WTC11 (cell line): Measurements from ENCODE around the gene IYD. TPM values are rescaled to one million over a fixed set of nuclear protein-coding genes. Genes with fewer than 3 reads are reported as not detected.

Source experiments
- ATAC-seq: fragments of 200-7000 bp; cut with Tn5 transposase; 2 replicates; pipeline ENCODE4 v1.10.0; 2021; ENCODE audit warnings: mild to moderate bottlenecking, moderate library complexity
- CTCF ChIA-PET: fragments of 300-600 bp; sonication (Branson Sonifier 250); formaldehyde crosslinking; loops from one replicate; lab custom pipeline; 2021; ENCODE audit warnings: antibody characterized with exemption; lab: Charles Lee
- POLR2A ChIA-PET: fragments of 350-600 bp; sonication (Branson Sonifier 250); formaldehyde crosslinking; loops from one replicate; lab custom pipeline; 2021; ENCODE audit warnings: antibody characterized with exemption; lab: Charles Lee
- DNase-seq: peaks from one replicate; pipeline ENCODE4 v3.0.0; 2021; ENCODE audit warnings: low spot score
- H3K27ac Mint-ChIP-seq: 2 replicates; pipeline ENCODE4 v1.8.0; 2021; ENCODE audit warnings: mixed read lengths
- H3K27me3 Mint-ChIP-seq: 2 replicates; pipeline ENCODE4 v1.8.0; 2021; ENCODE audit warnings: low read depth, mild to moderate bottlenecking, moderate library complexity, mixed read lengths
- H3K36me3 Mint-ChIP-seq: 2 replicates; pipeline ENCODE4 v1.8.0; 2021; ENCODE audit warnings: mixed read lengths
- H3K4me1 Mint-ChIP-seq: 2 replicates; pipeline ENCODE4 v1.8.0; 2022; ENCODE audit warnings: mixed read lengths
- H3K4me3 Mint-ChIP-seq: 2 replicates; pipeline ENCODE4 v1.8.0; 2021; ENCODE audit warnings: mild to moderate bottlenecking, moderate library complexity, mixed read lengths
- H3K9me3 Mint-ChIP-seq: 2 replicates; pipeline ENCODE4 v1.8.0; 2021; ENCODE audit warnings: mixed read lengths
- ELF4 ChIP-seq: sonication (generic); formaldehyde crosslinking; IDR thresholded peaks from 2 replicates; pipeline ENCODE4 v1.8.1; 2022; ENCODE audit warnings: low read depth, mild to moderate bottlenecking, moderate library complexity, missing genetic modification reagents
- FOXJ3 ChIP-seq: sonication (generic); formaldehyde crosslinking; IDR thresholded peaks from 2 replicates; pipeline ENCODE4 v1.9.0; 2021; ENCODE audit warnings: missing genetic modification reagents, mild to moderate bottlenecking, borderline replicate concordance
- TEAD1 ChIP-seq: sonication (generic); formaldehyde crosslinking; IDR thresholded peaks from 2 replicates; pipeline ENCODE4 v1.8.0; 2022; ENCODE audit warnings: mild to moderate bottlenecking, missing genetic modification reagents
- ZBTB21 ChIP-seq: sonication (generic); formaldehyde crosslinking; IDR thresholded peaks from 2 replicates; pipeline ENCODE4 v1.8.1; 2023; ENCODE audit warnings: mild to moderate bottlenecking, missing genetic modification reagents, borderline replicate concordance
- ZNF396 ChIP-seq: fragments of 250-450 bp; sonication (Bioruptor Pico); IDR thresholded peaks from 2 replicates; pipeline ENCODE4 v1.8.0; 2021; ENCODE audit warnings: mild to moderate bottlenecking, moderate library complexity, borderline replicate concordance
- total RNA-seq: library from RNA; stranded (reverse); gene quantifications from 3 replicates; pipeline ENCODE4 v1.2.3, GENCODE V29; 2021
- TF ChIP-seq, protein P1 (sequence below): fragments of 250-450 bp; sonication (Bioruptor Pico); IDR thresholded peaks from 2 replicates; pipeline ENCODE4 v1.8.0; 2021; ENCODE audit warnings: mild to moderate bottlenecking
- TF ChIP-seq, protein P2 (sequence below): sonication (generic); formaldehyde crosslinking; IDR thresholded peaks from 2 replicates; pipeline ENCODE4 v1.8.1; 2022; ENCODE audit warnings: missing genetic modification reagents, borderline replicate concordance
- TF ChIP-seq, protein P3 (sequence below): fragments of 200-600 bp; IDR thresholded peaks from 2 replicates; pipeline ENCODE4 v1.8.0; 2022; ENCODE audit warnings: antibody characterized with exemption
- TF ChIP-seq, protein P4 (sequence below): sonication (generic); formaldehyde crosslinking; IDR thresholded peaks from 2 replicates; pipeline ENCODE4 v1.8.0; 2022; ENCODE audit warnings: mild to moderate bottlenecking, missing genetic modification reagents
- TF ChIP-seq, protein P5 (sequence below): fragments of 250-450 bp; sonication (Bioruptor Pico); IDR thresholded peaks from 2 replicates; pipeline ENCODE4 v1.9.0; 2021; ENCODE audit warnings: mild to moderate bottlenecking, borderline replicate concordance
- TF ChIP-seq, protein P6 (sequence below): sonication (generic); formaldehyde crosslinking; IDR thresholded peaks from 2 replicates; pipeline ENCODE4 v1.8.0; 2023; ENCODE audit warnings: missing genetic modification reagents, mild to moderate bottlenecking, borderline replicate concordance

The IYD gene
- total RNA-seq, 1 experiment from 2014 or later, result not detected

DNA sequence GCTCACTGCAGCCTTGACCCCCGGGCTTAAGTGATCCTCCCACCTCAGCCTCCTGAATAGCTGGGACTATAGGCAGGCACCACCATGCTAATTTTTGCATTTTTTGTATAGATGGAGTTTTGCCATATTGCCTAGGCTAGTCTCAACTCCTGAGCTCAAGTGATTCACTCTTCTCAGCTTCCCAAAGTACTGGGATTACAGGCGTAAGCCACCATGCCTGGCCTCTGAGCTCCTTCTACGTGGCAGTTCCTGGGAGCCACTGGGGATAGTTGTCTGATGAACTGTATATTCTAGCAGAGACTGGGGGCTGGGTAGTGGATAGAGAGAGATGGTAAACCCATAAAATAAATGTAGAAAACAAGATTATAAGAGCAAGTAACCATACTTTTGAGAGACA is 26.1 kb downstream of the IYD start (continued):
- TF ChIP-seq, protein P1, sequence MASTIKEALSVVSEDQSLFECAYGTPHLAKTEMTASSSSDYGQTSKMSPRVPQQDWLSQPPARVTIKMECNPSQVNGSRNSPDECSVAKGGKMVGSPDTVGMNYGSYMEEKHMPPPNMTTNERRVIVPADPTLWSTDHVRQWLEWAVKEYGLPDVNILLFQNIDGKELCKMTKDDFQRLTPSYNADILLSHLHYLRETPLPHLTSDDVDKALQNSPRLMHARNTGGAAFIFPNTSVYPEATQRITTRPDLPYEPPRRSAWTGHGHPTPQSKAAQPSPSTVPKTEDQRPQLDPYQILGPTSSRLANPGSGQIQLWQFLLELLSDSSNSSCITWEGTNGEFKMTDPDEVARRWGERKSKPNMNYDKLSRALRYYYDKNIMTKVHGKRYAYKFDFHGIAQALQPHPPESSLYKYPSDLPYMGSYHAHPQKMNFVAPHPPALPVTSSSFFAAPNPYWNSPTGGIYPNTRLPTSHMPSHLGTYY (CRISPR knock-in tag), result no peak
- TF ChIP-seq FOXJ3 (CRISPR knock-in tag), result no peak
- no peak for TF ChIP-seq ZBTB21 (CRISPR knock-in tag)

DNA sequence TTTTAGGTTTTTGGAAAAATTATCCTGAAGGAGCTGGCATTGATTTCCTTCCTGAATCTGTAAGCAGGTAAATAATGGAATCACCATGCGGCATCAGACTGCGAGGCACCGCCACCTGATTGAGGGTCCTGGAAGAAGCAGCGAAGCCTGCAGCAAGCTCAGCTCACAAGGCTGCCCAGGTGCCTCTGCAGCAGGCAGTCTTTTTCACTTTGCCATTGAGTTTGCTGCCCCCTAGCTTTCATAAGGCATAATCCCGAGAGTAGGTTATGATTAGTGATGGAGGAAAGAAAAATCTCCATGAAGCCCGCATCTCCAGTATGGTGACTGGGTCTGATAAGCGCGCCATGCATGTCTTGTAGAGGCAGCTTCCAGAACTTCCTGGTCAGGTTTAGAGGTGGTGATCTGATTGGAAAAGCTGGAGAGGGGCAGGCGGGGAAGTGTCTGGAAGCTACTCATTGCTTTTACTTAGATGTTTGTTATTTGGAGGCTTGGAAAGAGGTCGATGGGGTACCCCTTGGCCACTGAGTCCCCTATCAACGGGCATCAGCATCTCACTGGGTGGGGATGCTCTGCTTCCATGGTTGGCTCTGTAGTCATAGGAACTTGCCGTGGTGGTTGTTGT is 26.7 kb downstream of the IYD start:
- Mint-ChIP-seq H3K36me3 (no peaks in the 10 kb centered on the region), H3K27ac (no peak overlapping the region), H3K9me3 (no peaks in the 10 kb centered on the region), H3K4me1 (no peaks in the 10 kb centered on the region), H3K27me3 (peaks cover 11% of the 10 kb centered on the region), H3K4me3 (no peak overlapping the region)
- CTCF ChIA-PET, result interaction anchor here (0.6 to 2.6 kb wide), 36 partner anchors 10 to 422 kb away, joined by 3 to 47 read pairs (median 4); partner anchors contain the start of genes RAET1L and ULBP3
- 0 out of 2 replicates have a peak, but pooled peaks have one; percentile 34 for TF ChIP-seq TEAD1
- TF ChIP-seq, protein P2, sequence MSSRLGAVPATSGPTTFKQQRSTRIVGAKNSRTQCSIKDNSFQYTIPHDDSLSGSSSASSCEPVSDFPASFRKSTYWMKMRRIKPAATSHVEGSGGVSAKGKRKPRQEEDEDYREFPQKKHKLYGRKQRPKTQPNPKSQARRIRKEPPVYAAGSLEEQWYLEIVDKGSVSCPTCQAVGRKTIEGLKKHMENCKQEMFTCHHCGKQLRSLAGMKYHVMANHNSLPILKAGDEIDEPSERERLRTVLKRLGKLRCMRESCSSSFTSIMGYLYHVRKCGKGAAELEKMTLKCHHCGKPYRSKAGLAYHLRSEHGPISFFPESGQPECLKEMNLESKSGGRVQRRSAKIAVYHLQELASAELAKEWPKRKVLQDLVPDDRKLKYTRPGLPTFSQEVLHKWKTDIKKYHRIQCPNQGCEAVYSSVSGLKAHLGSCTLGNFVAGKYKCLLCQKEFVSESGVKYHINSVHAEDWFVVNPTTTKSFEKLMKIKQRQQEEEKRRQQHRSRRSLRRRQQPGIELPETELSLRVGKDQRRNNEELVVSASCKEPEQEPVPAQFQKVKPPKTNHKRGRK, result no peak
- TF ChIP-seq ELF4 (CRISPR knock-in tag), result no peak
- TF ChIP-seq, protein P3, sequence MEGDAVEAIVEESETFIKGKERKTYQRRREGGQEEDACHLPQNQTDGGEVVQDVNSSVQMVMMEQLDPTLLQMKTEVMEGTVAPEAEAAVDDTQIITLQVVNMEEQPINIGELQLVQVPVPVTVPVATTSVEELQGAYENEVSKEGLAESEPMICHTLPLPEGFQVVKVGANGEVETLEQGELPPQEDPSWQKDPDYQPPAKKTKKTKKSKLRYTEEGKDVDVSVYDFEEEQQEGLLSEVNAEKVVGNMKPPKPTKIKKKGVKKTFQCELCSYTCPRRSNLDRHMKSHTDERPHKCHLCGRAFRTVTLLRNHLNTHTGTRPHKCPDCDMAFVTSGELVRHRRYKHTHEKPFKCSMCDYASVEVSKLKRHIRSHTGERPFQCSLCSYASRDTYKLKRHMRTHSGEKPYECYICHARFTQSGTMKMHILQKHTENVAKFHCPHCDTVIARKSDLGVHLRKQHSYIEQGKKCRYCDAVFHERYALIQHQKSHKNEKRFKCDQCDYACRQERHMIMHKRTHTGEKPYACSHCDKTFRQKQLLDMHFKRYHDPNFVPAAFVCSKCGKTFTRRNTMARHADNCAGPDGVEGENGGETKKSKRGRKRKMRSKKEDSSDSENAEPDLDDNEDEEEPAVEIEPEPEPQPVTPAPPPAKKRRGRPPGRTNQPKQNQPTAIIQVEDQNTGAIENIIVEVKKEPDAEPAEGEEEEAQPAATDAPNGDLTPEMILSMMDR, result peak; percentile 51
- no peak for TF ChIP-seq ZNF396 (CRISPR knock-in tag)
- TF ChIP-seq, protein P4, sequence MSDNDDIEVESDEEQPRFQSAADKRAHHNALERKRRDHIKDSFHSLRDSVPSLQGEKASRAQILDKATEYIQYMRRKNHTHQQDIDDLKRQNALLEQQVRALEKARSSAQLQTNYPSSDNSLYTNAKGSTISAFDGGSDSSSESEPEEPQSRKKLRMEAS (CRISPR knock-in tag), result peak; percentile 64; the same call in 1 of the 2 replicates
- ATAC-seq (peak; percentile 96), DNase-seq (peak; percentile 63)
- POLR2A ChIA-PET, result interaction anchor here (0.9 to 1.2 kb wide), 2 partner anchors 326 to 384 kb away, joined by 3 to 5 read pairs; partner anchors contain the start of gene ULBP3

DNA sequence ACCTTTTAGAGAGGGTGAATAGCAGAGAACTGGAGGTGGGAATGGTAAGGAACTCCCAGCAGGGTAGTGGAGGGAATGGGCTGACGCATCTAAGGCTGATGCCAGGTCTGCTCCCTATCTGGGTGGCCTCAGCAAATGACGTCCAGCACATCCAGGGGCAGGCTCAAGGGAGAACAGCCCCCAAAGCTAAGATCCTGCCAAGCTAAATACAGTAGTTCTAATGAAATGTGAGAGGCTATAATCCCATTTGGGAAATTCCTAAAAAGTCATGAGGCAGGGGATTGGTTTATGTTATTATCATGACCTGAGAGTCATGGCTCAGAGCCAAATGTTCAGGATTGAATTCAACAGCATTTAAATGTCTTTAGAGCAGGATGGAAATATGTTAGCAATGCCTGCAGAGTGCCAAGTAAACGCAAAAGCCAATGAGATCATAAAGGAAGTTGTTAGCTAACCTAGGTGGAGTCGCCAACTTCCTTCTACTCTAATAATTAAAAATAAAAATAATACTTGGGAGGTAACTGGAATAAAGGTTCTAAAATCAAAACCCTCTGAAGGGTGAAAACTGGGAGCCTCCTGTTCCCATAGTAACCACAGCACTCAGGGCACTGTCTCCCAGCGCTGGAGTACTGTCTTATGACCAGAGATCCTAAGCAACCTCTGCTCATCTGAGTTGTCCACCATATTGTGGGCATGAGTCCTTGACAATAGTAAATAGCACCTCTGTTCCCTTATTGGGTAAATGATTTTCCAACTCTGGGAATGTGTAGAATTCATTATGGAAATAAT is 34.8 kb downstream of the IYD start:
- no peak for DNase-seq
- ATAC-seq, result no peak
- no peaks in the 10 kb centered on the region; the same call in 1 of the 2 replicates for H3K9me3 Mint-ChIP-seq
- TF ChIP-seq, protein P5, sequence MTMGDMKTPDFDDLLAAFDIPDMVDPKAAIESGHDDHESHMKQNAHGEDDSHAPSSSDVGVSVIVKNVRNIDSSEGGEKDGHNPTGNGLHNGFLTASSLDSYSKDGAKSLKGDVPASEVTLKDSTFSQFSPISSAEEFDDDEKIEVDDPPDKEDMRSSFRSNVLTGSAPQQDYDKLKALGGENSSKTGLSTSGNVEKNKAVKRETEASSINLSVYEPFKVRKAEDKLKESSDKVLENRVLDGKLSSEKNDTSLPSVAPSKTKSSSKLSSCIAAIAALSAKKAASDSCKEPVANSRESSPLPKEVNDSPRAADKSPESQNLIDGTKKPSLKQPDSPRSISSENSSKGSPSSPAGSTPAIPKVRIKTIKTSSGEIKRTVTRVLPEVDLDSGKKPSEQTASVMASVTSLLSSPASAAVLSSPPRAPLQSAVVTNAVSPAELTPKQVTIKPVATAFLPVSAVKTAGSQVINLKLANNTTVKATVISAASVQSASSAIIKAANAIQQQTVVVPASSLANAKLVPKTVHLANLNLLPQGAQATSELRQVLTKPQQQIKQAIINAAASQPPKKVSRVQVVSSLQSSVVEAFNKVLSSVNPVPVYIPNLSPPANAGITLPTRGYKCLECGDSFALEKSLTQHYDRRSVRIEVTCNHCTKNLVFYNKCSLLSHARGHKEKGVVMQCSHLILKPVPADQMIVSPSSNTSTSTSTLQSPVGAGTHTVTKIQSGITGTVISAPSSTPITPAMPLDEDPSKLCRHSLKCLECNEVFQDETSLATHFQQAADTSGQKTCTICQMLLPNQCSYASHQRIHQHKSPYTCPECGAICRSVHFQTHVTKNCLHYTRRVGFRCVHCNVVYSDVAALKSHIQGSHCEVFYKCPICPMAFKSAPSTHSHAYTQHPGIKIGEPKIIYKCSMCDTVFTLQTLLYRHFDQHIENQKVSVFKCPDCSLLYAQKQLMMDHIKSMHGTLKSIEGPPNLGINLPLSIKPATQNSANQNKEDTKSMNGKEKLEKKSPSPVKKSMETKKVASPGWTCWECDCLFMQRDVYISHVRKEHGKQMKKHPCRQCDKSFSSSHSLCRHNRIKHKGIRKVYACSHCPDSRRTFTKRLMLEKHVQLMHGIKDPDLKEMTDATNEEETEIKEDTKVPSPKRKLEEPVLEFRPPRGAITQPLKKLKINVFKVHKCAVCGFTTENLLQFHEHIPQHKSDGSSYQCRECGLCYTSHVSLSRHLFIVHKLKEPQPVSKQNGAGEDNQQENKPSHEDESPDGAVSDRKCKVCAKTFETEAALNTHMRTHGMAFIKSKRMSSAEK (CRISPR knock-in tag), result no peak
- TF ChIP-seq, protein P6, sequence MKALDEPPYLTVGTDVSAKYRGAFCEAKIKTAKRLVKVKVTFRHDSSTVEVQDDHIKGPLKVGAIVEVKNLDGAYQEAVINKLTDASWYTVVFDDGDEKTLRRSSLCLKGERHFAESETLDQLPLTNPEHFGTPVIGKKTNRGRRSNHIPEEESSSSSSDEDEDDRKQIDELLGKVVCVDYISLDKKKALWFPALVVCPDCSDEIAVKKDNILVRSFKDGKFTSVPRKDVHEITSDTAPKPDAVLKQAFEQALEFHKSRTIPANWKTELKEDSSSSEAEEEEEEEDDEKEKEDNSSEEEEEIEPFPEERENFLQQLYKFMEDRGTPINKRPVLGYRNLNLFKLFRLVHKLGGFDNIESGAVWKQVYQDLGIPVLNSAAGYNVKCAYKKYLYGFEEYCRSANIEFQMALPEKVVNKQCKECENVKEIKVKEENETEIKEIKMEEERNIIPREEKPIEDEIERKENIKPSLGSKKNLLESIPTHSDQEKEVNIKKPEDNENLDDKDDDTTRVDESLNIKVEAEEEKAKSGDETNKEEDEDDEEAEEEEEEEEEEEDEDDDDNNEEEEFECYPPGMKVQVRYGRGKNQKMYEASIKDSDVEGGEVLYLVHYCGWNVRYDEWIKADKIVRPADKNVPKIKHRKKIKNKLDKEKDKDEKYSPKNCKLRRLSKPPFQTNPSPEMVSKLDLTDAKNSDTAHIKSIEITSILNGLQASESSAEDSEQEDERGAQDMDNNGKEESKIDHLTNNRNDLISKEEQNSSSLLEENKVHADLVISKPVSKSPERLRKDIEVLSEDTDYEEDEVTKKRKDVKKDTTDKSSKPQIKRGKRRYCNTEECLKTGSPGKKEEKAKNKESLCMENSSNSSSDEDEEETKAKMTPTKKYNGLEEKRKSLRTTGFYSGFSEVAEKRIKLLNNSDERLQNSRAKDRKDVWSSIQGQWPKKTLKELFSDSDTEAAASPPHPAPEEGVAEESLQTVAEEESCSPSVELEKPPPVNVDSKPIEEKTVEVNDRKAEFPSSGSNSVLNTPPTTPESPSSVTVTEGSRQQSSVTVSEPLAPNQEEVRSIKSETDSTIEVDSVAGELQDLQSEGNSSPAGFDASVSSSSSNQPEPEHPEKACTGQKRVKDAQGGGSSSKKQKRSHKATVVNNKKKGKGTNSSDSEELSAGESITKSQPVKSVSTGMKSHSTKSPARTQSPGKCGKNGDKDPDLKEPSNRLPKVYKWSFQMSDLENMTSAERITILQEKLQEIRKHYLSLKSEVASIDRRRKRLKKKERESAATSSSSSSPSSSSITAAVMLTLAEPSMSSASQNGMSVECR (CRISPR knock-in tag), result no peak

More for the DNA sequence above, 34.8 kb downstream of the IYD start:
- POLR2A ChIA-PET, result no interaction called here
- CTCF ChIA-PET, result interaction anchor here (0.6 to 1.1 kb wide), 2 partner anchors 323 to 333 kb away, joined by 3 read pairs; no protein-coding TSS in a partner anchor
- Mint-ChIP-seq H3K36me3 (no peaks in the 10 kb centered on the region), H3K4me1 (no peaks in the 10 kb centered on the region; the same call in 1 of the 2 replicates), H3K27ac (no peak overlapping the region), H3K4me3 (no peak overlapping the region), H3K27me3 (no peaks in the 10 kb centered on the region; the same call in 1 of the 2 replicates)
